NCI-H2081 treated with DMSO at 0.1 percent for 48 hours (cell line): ENCODE results near the gene ORMDL2.
"Not testable (repeated sequence)": the region's sequence is repeated elsewhere in the genome, so short reads cannot be mapped to it uniquely, and the experiment has no call there.

Experiments
- DNase-seq: peaks from one replicate; lab custom pipeline; 2025; lab: John Stamatoyannopoulos, UW

ORMDL2 gene

DNA sequence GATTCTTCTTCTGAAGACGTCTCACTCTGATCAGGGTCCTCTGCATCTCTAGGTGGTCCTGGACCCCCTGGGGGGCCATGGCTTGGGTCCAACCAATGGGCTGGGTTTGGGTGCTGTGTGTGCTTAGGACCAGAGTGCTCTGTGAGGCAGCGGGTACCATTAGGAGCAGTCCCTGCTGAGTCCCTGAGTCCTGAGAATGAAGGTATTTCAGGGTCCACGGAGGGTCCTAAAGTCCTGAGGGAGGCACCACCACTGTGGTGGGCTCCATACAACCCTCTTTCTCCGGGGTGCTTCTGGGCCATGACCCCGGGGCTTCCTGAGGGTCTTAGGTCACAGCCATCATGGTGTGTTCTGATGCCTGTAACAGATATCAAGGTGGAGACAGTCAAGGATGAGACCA, 10.5 kb downstream of the ORMDL2 start:
- no peak for DNase-seq

DNA sequence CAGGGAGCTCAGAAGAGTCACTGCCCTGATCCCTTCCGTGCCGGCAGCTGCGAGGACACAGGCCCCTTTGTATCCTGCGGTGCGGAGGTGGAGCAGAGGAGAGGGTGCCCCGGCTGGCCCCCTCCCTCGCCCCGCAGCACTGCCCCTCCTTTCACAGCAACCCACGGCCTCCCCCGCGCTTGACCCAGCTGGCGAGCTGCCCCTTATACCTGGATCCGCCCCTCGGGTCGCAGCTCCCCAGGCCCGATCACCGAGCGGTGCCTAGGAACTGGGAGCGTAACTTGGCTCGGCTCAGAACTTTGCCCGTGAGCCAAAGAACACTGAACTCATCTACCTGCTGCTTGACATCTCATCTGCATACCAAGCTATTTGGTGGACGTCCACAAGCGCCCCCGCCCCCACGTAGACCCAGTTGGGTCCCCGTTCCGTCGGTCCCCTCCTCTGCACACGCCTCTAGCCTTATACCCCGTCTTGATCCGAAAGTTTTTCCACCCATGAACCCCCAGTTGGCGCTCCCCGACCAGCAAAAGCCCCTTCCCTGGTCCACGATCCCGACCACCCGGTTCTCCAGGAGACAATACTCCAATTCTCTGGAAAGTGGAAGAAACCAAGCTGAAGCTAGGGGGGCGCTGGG, 12.2 kb downstream of the ORMDL2 start:
- DNase-seq: no peak

DNA sequence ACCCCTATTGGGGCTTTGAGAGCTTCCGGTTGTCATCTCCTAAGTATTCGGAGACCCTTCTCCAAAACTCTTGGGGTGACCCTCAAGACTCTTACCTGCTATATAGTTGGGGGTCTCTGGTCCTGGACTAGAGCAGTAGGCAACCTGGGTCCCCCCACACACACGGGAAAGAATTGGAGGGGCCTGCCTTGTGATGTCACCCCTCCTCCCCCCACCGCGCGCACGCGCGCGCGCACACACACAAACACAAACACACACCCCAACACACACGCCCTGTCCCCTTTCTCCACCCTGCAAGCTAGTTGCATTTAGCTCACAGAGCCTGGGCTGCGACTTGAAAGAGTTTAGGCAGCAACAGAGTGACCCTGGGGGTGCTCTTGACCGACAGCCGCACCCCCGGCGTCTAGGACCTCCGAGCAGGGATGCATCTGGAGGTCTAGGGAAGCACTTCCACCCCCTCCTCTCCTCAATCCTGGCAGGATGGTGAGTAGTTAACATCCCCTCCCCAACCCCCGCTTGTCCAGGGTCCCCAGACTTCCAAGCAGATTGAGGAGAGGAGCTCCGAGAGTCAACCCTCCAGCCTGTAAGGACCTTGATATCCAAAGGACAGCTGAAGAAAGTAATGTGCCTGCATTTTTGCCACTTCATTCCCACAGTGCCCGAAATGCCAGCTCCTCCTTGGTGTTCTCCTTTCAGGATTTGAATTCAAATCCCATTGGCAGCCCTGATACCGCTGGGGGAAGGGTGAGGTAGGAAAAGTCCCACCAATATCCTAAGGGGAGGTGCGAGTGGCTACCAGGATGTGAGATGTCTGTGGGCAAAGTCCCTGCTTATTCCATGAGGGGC, 13.0 kb downstream of the ORMDL2 start:
- DNase-seq: no peak

DNA sequence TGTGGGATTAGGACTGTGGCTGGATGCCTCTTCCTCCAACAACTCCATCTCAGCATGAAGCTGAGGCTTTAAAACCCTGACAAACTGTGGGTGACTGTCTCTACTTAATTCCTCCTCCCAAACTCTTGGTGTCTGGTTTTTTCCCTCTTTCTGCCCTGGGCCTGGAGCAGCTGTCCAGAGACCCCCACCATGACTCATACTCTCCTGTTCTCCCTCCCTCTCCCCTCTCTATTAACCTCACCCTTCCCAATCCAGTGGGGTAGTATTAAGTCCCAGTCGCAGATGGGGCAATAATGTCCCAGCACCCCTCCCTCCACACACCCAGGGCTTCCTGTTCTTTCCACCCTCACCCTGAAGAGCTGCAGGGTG, 13.6 kb downstream of the ORMDL2 start:
- no peak for DNase-seq

DNA sequence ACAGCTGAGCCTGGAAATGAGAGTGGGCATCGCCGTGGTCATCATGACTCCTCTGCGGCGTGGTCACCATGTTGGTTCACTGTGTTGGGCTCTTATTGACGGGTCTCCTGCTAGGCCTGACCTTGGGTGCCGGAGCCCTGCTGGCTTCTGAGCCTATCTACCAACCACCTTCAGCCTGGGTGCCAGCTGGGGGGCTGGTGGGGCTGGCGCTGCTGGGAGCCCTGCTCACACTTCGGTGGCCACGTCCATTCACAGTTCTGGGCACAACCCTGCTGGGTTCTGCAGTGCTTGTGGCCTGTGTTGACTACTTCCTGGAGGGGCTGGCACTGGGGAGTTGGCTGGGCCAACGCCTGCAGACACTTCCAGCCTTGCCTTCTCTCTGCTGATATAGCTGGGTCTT, 15.2 kb downstream of the ORMDL2 start:
- no peak for DNase-seq

DNA sequence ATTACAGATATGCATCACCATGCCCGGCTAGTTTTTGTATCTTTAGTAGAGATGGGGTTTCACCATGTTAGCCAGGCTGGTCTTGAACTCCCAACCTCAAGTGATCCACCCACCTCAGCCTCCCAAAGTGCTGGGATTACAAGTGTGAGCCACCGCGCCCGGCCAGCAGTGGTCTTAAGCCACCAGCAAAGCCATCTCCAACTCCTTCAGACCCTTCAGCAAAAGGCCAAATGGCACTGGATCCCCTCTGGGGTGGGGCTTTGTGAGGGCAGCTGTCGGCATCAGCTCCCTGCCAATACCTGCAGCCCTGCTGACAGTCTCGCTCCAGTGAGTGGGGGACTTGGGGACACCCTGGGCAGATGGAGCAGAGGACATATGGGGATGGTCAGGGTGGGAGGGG, 16.6 kb downstream of the ORMDL2 start:
- not testable (repeated sequence) for DNase-seq

DNA sequence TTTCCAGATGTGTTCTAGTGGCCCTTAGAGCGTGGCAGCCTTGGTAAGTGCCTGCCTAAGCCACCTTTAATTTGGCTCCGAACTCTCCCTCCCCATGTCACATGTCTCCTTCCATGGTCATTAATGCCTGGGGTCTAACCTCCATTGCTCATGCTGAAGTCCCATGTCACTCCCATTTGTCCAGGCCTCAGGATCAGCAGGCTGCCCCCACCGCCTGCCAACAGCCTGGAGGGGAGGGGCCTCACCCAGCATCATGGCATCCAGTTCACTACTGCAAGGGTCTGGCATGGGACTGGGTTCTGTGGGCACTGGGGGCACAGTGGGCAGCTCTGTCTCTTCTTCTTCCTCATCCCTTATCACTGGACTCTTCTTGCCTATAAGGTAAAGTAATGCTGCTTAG, 20.5 kb downstream of the ORMDL2 start:
- DNase-seq: no peak

DNA sequence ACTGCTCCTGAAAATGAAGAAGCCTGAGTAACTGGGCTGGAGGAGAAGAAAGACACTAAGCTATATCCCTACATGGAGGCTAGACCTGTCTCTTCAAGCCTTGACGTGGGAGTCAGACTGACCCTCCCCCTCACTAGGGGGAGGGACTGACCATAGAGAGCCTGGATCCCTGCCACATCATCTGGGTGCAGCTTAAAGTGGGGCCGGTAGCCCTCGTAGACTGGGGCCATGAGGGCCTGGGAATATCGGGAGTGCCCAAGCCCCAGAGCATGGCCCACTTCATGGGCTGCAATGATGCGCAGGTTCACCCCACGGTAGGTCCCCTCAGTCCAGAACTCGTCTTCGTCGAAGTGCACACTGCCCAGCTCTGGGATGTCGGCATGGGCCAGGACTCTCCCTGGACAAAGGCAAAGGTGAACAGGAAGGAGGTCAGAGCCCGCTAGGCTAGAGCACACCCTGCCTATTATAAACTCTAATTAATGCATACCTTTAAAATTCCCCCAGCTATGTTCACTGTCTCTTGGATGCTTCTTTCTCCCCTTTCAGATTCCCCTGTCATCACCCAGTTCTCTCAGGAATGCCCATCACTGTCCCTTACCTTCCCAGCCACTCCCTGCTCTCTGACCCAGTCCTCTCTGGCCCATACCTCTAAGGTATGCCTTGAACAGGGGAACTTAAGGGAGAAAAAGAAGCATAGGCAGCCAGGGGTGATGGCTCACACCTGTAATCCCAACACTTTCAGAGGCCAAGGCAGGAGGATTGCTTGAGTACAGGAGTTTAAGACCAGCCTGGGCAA, 21.7 kb downstream of the ORMDL2 start:
- no peak for DNase-seq

DNA sequence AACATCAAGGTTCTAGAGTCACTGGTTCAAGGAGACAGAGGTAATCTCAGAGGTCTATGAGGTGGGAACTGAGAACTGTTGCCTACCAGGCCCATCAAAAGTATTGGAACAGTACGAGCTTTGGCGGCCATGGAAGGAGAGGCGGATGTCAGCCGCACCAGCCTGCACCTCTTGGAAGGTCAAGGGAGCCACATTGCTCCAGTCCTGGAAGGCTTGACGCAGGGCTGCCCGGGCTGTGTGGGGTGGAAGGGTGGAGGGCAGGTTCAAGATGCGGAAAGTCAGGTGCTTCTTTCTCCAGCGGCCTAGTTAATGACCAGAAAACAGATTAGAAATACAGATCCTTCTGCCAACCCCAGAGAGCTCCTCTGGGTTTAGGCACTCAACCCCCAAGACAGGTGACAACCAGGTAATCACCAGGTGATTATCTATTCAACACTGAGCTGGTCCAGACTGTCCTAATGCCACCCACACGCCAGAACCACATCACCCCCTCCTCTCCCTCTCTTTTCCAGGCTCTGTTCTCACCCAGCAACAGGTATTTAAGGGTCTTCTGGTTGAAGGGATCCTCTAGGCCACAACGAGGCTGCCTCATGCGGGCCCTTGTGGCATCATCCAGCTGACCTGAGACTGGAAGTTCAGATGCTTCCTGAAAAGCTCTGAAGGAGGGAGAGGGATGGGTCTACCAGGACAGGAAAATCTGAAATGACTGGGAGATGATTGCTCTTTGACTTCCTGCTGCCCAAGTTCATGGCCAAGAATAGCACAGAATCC, 22.9 kb downstream of the ORMDL2 start:
- no peak for DNase-seq

DNA sequence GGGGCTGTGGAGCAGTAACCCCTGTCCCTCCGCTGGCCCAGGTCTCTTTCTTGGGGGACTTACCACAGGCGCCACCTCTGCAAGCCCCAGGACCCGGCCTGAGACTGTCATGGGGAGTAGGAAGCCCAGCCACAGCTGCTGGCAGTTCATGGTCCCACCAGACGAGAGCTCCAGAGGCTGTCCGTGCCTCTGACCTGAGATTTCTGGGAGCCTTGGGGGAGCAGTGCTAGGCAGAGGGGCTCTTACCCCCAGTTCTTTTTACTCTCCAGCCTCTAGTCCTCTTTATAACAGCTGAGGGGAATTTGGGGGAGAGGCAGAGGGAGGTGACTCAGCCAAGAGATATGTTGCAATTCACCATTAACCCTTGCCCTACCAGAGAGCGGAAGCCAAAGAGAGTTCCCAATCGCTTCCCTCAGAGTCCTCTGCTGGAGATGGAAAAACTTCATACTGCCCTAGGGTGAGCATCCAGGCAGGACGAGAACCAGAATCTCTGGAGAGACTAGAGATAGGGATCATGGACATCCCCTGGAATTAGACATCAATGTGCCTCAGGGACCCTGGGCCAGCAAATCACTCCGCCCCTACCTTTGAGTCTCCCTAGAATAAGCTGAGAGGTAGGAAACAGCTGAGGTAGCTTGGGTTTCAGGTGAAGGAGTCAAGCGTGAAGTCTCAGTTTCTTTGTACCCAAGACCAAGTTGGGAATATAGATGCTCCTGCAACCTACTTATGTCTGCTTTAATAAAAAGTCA, 25.0 kb downstream of the ORMDL2 start, which contains the start of gene MMP19:
Gene MMP19 (minus strand): TSS at position 256 of the 749 bp plus-strand sequence. CDS start 106 bp downstream, at position 150.
- DNase-seq: no peak

DNA sequence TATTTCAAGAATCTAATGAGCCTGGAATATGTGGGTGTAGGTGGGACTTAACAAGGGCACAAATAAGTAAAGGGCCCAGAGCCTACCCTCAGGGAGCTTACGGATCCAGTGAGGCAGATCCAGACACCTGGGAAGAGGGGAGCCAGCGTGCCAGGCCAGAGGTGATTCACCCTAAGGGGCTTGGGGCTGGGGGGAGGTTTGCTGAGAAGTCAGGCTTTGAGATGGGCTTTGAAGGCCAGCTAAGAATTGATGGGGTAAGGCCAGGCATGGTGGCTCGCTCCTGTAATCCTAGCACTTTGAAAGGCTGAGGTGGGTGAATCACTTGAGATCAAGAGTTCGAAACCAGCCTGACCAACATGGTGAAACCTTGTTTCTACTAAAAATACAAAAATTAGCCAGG, 25.6 kb downstream of the ORMDL2 start:
- DNase-seq: no peak

DNA sequence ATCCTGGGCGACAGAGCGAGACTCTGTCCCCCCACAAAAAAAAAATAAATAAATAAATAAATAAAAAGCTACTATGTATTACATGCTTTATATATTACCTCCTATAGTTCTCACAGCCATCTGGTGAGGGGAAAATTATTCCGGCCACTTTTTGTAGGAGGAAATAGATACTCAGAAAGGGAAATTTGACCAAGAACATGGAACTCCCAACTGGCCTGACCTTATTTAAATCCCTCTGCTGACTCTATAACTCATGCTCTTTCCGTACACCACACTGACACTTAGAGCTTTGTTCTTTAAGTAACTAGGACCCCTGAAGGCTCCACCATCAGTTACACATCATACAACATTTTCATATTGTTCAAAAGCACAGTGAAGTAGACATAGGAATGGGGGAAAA, 27.1 kb downstream of the ORMDL2 start:
- DNase-seq: no peak

DNA sequence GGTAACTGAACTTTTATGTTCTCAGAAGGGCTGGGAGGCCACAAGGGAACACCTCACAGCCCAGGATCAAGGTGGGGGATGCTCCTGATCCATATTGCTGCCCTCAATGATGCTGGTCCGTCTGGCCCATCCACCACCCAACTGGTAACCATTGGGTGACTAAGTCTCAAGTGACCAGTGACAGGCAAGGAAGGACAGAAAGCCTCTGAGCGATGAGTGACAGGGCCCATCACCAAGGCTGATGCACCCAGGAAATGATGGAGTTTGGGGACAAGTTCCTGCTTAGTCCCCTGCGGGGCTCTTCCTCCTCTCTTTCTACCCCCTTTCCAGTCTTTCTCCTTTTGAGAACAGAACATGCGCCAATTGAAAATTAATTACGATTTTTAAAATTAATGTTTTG, 27.5 kb downstream of the ORMDL2 start:
- no peak for DNase-seq

DNA sequence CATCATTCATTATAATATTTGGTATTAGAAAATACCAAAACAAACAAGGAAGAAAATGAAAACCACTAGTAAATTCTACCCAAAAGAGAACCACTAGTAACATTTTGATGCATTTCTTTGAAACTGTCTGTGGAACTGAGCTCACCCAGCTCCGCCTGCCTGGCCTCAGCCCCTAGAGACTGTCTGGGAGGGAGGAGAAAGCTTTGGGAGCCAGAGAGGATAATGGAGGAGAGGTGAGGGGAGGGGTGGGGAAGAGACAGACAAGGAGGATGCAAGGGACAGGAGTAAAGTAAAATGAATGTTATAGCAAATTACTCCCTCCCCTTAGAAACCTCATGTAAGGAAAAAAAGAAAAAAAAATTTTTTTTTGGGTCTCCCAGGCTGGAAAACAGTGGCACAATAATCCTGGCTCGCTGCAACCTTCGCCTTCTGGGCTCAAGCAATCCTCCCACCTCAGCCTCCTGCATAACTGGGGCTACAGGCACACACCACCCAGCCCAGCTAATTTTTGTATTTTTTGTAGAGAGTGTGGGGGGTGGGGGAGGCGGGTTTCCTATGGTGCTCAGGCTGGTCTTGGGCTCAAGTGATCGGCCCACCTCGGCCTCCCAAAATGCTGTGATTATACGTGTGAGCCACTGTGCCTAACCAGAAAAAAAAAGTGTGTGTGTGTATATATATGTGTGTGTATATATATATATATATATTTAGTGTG, 28.1 kb downstream of the ORMDL2 start:
- DNase-seq: no peak

DNA sequence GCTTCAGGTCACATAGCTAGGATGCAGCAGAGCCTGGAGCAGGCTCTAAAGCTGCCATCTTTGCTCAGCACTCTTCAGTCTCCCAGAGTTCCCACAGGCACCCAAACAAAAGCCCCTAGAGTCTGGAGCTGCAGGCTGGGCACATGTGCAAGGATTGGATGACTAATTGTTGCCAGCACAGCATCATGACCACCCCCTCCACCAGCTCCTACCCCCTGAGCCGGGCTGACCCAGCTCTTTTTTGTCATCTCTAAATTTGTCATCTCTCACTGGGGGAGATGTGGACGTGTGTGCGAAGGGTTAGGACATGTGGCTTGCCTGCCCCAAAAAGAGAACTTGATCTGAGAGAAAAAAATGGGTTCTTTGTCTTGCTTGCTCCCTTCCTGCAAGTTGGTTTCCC, 29.2 kb downstream of the ORMDL2 start:
- no peak for DNase-seq

DNA sequence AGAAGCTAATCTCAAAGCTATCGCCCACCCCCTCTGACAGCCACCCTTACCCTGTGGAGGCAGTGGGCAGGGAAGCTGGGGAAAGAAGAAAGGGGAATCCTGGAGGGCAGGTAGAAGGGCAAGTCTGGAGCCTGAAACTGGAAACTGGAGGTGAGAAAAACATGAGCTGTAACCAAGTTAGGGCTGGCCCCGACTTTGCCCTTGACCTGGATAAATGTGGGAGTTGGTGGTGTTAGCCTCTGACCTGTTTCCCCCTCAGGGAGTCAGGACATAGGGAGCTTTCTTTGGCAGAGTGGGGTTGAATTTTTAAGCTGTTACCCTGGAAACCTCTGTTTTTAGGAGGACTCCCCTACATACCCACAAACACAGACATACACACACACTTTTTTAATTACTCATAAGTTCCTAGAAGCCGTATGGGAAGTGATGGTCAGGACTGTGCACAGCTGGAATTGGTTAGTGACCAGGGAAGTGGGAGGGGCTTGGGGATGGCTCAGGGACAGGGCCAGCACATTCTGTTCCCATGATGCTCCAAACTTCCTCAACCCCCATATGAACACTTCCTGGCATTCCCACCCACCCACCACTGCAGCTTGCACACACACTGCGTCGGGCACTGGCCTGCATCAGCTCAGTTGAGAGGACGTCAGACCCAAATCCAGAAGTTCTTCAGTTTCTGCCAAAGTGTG, 29.9 kb downstream of the ORMDL2 start:
- DNase-seq: no peak

DNA sequence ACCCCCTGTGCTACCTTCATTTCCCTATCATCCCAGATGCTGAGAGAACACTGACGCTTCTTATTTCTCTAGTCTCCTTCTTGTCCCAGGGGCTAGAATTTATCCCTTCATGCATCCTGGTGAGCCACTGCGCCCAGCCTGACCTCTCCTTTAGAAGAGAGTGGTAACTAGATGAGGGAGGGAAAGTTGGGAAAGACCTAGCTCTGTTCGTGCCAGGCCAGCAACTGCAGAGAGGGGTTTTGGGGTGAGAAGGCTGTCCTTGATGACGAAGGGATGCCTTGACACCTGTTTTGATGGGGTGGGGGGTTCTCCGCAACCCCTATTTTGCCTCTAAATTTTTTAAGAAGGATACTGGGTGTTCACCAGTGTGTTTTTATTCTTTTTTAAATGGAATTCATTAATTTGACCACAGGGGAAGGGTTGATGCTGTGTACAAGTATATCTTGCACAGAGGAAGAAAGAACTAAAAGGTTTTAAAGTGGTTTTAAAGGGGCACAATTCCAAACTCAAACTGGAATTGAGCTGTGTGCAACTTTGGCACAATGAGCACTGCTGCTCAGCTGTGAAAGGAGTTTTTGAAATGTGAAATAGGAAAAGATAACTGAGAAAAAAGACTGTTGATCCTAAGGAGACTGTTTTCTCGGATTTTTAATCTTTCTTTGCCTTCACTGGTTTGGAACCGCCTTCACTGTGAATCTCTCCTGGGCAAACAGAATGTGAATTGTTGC, 31.9 kb downstream of the ORMDL2 start:
- DNase-seq: no peak

DNA sequence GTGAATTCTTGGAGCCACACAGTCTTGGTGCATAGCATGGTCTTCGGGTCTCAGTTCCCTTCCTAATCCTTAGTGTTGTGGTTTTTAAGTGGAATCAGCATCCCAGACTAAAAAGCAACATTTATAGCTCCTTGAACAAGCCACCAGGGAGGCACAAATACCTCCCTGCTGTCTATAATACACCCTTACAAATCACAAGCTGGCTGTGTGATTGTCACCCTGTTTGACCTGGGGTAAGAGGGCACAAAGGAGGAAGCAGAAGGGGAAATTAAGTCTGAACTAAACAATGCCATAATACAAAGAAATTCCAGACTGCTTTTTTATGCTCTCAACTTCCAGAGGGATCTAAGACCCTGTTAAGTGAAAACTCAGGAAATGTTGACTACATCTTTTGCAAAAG, 32.6 kb downstream of the ORMDL2 start:
- DNase-seq: no peak

DNA sequence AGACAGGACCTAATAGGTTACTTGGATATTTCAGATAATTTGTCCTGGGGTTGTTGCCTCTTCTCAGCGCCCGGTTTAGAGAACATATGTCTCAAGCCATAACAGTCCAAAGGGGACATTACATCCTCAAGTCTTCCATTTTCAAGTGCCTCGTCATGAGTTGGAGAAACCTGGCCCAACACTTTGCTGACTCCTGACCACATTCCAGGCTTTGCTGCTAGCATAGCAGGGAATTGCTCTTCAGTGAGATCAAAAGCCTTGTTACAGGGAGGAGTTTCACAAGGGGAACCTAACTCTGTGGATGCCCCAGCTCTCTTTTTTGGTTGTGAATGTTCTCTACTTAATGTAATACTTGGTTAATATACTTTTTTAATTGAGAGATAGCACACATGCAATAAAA, 33.1 kb downstream of the ORMDL2 start:
- no peak for DNase-seq
